ENCODE measurements around the gene SLC2A13. TPM values are rescaled to one million over a fixed set of nuclear protein-coding genes. Genes with fewer than 3 reads are reported as not detected.

SLC2A13 gene
- total RNA-seq, 6 donors from 2014 or later, result 9.9 to 25.9 (median 16.0) TPM

GRCh38 chr12:39989501-39989900 lies 116.4 kb downstream of the SLC2A13 start:
- 96 to 97% methylated on average over 1 of the region's 1 CpG for WGBS, 2 donors
- H3K27me3 ChIP-seq, result no peaks in the 10 kb centered on the region
- H3K4me3 ChIP-seq, result no peak overlapping the region
- H3K9me3 ChIP-seq, result no peaks in the 10 kb centered on the region
- no peak overlapping the region for H3K27ac ChIP-seq
- no peak for TF ChIP-seq POLR2AphosphoS5 (IDR thresholded peaks at IDR 0.05)
- TF ChIP-seq CTCF (IDR thresholded peaks at IDR 0.05), result no peak
- TF ChIP-seq POLR2A (IDR thresholded peaks at IDR 0.05), result no peak
- no peak for TF ChIP-seq EP300 (IDR thresholded peaks at IDR 0.05)
- no peaks in the 10 kb centered on the region for H3K36me3 ChIP-seq
- no peak for DNase-seq
- peaks cover 0 to 4% (median 0%) of the 10 kb centered on the region in 4 donors for H3K4me1 ChIP-seq
- ATAC-seq (ENCODE audit: low FRiP score in 2 of 2), result no peak

- no peak for TF ChIP-seq POLR2A (IDR thresholded peaks at IDR 0.05)
- H3K36me3 ChIP-seq, result no peaks in the 10 kb centered on the region
- H3K27me3 ChIP-seq, result no peaks in the 10 kb centered on the region
- ATAC-seq (ENCODE audit: low FRiP score in 2 of 2) (no peak), DNase-seq (no peak)
- peaks cover 0 to 4% (median 0%) of the 10 kb centered on the region in 4 donors for H3K4me1 ChIP-seq
- H3K27ac ChIP-seq, result no peak overlapping the region
- H3K9me3 ChIP-seq, result no peaks in the 10 kb centered on the region
- H3K4me3 ChIP-seq, result no peak overlapping the region
- WGBS, 2 donors, result 96 to 100% methylated on average over 2 of the region's 2 CpGs
Observed at GRCh38 chr12:39988574-39988973, 117.3 kb downstream of the SLC2A13 start.

GRCh38 chr12:39986674-39987073 lies 119.2 kb downstream of the SLC2A13 start:
- H3K9me3 ChIP-seq, result no peaks in the 10 kb centered on the region
- DNase-seq, result no peak
- no peak overlapping the region for H3K4me3 ChIP-seq
- no peak for ATAC-seq (ENCODE audit: low FRiP score in 2 of 2)
- no peaks in the 10 kb centered on the region for H3K27me3 ChIP-seq
- WGBS, 2 donors, result 82 to 92% methylated on average over 2 of the region's 2 CpGs
- H3K4me1 ChIP-seq, result peaks cover 0 to 4% (median 0%) of the 10 kb centered on the region in 4 donors
- no peaks in the 10 kb centered on the region for H3K36me3 ChIP-seq
- TF ChIP-seq POLR2AphosphoS5 (IDR thresholded peaks at IDR 0.05) (no peak), EP300 (IDR thresholded peaks at IDR 0.05) (no peak), POLR2A (IDR thresholded peaks at IDR 0.05) (no peak), CTCF (IDR thresholded peaks at IDR 0.05) (no peak)
- no peak overlapping the region for H3K27ac ChIP-seq

- H3K27ac ChIP-seq, result no peak overlapping the region
- H3K27me3 ChIP-seq, result no peaks in the 10 kb centered on the region
- ATAC-seq (ENCODE audit: low FRiP score in 2 of 2) (no peak), DNase-seq (no peak)
- no peaks in the 10 kb centered on the region for H3K36me3 ChIP-seq
- no peaks in the 10 kb centered on the region for H3K9me3 ChIP-seq
- H3K4me3 ChIP-seq, result no peak overlapping the region
- no peak for TF ChIP-seq CTCF (IDR thresholded peaks at IDR 0.05)
- no peak for TF ChIP-seq EP300 (IDR thresholded peaks at IDR 0.05)
- TF ChIP-seq POLR2AphosphoS5 (IDR thresholded peaks at IDR 0.05), result no peak
- TF ChIP-seq POLR2A (IDR thresholded peaks at IDR 0.05), result no peak
- H3K4me1 ChIP-seq, result no peaks in the 10 kb centered on the region
- WGBS, 2 donors, result 82 to 87% methylated on average over 5 of the region's 5 CpGs
Observed at GRCh38 chr12:39984670-39985069, 121.2 kb downstream of the SLC2A13 start.

GRCh38 chr12:39975374-39975918 lies 130.4 kb downstream of the SLC2A13 start:
- ATAC-seq (ENCODE audit: low FRiP score in 2 of 2) (no peak), DNase-seq (no peak)
- Histone ChIP-seq H3K27me3 (no peaks in the 10 kb centered on the region), H3K4me3 (no peak overlapping the region), H3K4me1 (no peaks in the 10 kb centered on the region), H3K27ac (no peak overlapping the region), H3K36me3 (no peaks in the 10 kb centered on the region), H3K9me3 (no peaks in the 10 kb centered on the region)
- WGBS, 2 donors, result 84 to 88% methylated on average over 5 of the region's 5 CpGs
- no peak for TF ChIP-seq CTCF (IDR thresholded peaks at IDR 0.05)
- no peak for TF ChIP-seq POLR2AphosphoS5 (IDR thresholded peaks at IDR 0.05)

Measured in upper lobe of left lung (tissue), 6 donors.